Adrenal gland (tissue), 12 donors: ENCODE results near the gene PLCG2. TPM values are rescaled to one million over a fixed set of nuclear protein-coding genes. Genes with fewer than 3 reads are reported as not detected.
"Not testable (repeated sequence)": the region's sequence is repeated elsewhere in the genome, so short reads cannot be mapped to it uniquely, and the experiment has no call there.

Source experiments
- DNase-seq, 7 donors: peaks; one replicate each; pipeline ENCODE4 v3.0.0-alpha.2; 2019 to 2020
- H3K27ac ChIP-seq, 5 donors: fragments of 200-600 bp; sonication (generic) in 4 of 5; 1 replicate in 3 of 5; 2 replicates in 2 of 5; pipeline versions ENCODE4 v1.5.1 to v1.8.0; 2016 to 2020; ENCODE audit warnings: mild to moderate bottlenecking in 1 of 5
- H3K27me3 ChIP-seq: fragments of 200-600 bp; 2 replicates; pipeline ENCODE4 v1.8.0; 2021
- H3K36me3 ChIP-seq, 2 donors: fragments of 200-600 bp; replicated peaks in 1 of 2; 1 replicate in 1 of 2; 2 replicates in 1 of 2; pipeline versions ENCODE4 v1.5.1 to v1.8.0; 2018 to 2022
- H3K4me1 ChIP-seq, 2 donors: fragments of 200-600 bp; replicated peaks in 1 of 2; 1 replicate in 1 of 2; 2 replicates in 1 of 2; pipeline versions ENCODE4 v1.5.1 to v1.8.0; 2018 to 2021
- H3K4me3 ChIP-seq, 4 donors: fragments of 200-600 bp; sonication (generic) in 3 of 4; one replicate each; pipeline ENCODE4 v1.5.1; 2016 to 2018
- H3K9me3 ChIP-seq, 3 donors: fragments of 200-600 bp; sonication (generic) in 1 of 3; replicated peaks in 1 of 3; 1 replicate in 2 of 3; 2 replicates in 1 of 3; pipeline versions ENCODE4 v1.5.1 to v1.8.0; 2016 to 2021
- POLR2A ChIP-seq, 2 donors: fragments of 450-650 bp; IDR thresholded peaks; one replicate each; pipeline ENCODE4 v1.6.1; 2017; ENCODE audit warnings: antibody characterized with exemption in 2 of 2, mild to moderate bottlenecking in 2 of 2, moderate library complexity in 1 of 2
- WGBS, 4 donors: extraction: QIAGEN DNeasy Blood & Tissue Kit in 2 of 4; methylation state at CpG; one replicate each; pipeline versions ENCODE4 v1.1.5 to v1.1.7; 2013 to 2017; 5-methylcytosine and 5-hydroxymethylcytosine counted together
- intact Hi-C, 2 donors: fragments of 100-400 bp; cut with DNase I; formaldehyde crosslinking; loops; one replicate each; pipeline versions ENCODE4 v1.14.1 to v1.15.0; 2022 to 2023
- polyA plus RNA-seq, 3 donors: library from polyadenylated mRNA; stranded (reverse); fragments of 200-250 nt in 2 of 3; fragments of 350-450 nt in 1 of 3; fragmentation: Illumina TruSeq in 1 of 3; extraction: RNeasy Lipid Tissue Mini Kit (QIAGEN cat#74804) in 1 of 3; gene quantifications; one replicate each; pipeline ENCODE4 v1.2.3, GENCODE V29; 2013 to 2014
- total RNA-seq, 9 donors: library from RNA; depleted of rRNA in 4 of 9; stranded (reverse); fragments of >200 nt in 4 of 9; fragments of 120-200 nt in 1 of 9; fragmentation: NEBNext Ultra II Directional in 1 of 9; extraction: Animal tissue kit (Norgen Biotek cat#: 25700) in 1 of 9; gene quantifications; one replicate each; pipeline versions ENCODE4 v1.1.0 to v1.2.4, GENCODE V29; 2013 to 2023
- TF ChIP-seq, protein P1 (sequence below), 6 experiments: fragments of 450-650 bp in 4 of 6; fragments of 200-600 bp in 2 of 6; sonication (generic) in 1 of 6; IDR thresholded peaks; 1 replicate in 5 of 6; 2 replicates in 1 of 6; pipeline versions ENCODE4 v1.5.1 to v1.8.0; 2016 to 2021; ENCODE audit warnings: antibody characterized with exemption in 6 of 6, mild to moderate bottlenecking in 2 of 6, moderate library complexity in 1 of 6
- donor health status: healthy with polysubstance abuse.
- donor health status: Bipolar disorder and iron deficiency.
- donor health status: DM: yes; HTN: yes; CAD: no.
- donor health status: DM: no; HTN: no; CAD: no.
- donor health status: DM: no; HTN: no; CAD: no.
- donor health status: DM: yes; HTN: yes; CAD: no.

Gene PLCG2
- total and polyA plus RNA-seq, 12 donors = 4.8 to 47.6 (median 10.9) TPM

DNA sequence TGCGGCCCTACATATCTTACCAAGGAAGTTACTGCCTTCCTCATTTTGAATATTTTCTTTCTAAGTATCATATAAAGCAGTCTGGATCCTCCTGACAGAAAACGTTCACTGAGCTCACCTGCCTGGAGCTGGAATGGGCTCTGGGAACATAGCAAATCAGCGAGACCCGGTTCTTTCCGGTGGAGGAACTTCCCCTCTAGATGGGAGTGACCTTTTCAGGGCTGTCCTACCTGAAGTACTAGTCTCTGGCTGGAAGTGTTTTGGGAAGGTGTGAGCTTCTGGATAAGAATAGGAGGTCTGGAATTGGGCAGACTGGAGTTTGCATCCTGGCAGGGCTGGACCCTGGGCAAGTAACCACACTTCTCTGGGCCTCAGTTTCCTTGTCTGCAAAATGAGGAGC is 152.8 kb downstream of the PLCG2 start:
- no peak overlapping the region for H3K4me3 ChIP-seq
- H3K4me1 ChIP-seq = no peaks in the 10 kb centered on the region
- H3K27ac ChIP-seq = no peak overlapping the region
- intact Hi-C loops = no loop called here
- no peaks in the 10 kb centered on the region for H3K9me3 ChIP-seq
- TF ChIP-seq, protein P1, sequence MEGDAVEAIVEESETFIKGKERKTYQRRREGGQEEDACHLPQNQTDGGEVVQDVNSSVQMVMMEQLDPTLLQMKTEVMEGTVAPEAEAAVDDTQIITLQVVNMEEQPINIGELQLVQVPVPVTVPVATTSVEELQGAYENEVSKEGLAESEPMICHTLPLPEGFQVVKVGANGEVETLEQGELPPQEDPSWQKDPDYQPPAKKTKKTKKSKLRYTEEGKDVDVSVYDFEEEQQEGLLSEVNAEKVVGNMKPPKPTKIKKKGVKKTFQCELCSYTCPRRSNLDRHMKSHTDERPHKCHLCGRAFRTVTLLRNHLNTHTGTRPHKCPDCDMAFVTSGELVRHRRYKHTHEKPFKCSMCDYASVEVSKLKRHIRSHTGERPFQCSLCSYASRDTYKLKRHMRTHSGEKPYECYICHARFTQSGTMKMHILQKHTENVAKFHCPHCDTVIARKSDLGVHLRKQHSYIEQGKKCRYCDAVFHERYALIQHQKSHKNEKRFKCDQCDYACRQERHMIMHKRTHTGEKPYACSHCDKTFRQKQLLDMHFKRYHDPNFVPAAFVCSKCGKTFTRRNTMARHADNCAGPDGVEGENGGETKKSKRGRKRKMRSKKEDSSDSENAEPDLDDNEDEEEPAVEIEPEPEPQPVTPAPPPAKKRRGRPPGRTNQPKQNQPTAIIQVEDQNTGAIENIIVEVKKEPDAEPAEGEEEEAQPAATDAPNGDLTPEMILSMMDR (IDR thresholded peaks at IDR 0.05) = no peak
- no peak for TF ChIP-seq POLR2A (IDR thresholded peaks at IDR 0.05)
- DNase-seq = no peak
- 75 to 94% (median 87%) methylated on average over 5 of the region's 5 CpGs for WGBS, 4 donors
- H3K27me3 ChIP-seq = no peaks in the 10 kb centered on the region
- H3K36me3 ChIP-seq = no peaks in the 10 kb centered on the region

DNA sequence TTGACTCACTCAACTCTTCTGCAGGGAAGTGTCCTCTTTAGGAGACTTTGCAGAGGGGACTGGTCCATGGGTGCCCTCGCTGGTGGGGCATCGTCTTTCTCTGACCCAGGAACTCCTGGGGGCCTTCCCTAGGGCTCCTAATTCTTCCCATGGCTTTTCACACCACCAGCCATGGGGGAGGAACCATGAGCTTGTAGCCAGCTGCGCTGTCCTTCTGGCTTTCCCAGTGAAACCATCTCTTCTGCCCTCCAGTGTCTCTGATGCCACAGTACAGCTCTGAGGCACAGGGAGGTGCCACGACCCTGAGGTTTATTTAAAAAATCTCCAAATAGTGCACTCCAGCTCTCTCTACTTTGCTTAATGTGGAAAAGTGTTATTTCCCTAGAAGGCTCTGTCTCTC is 153.6 kb downstream of the PLCG2 start:
- Histone ChIP-seq H3K9me3 (no peaks in the 10 kb centered on the region), H3K4me3 (no peak overlapping the region), H3K4me1 (no peaks in the 10 kb centered on the region), H3K36me3 (no peaks in the 10 kb centered on the region), H3K27me3 (no peaks in the 10 kb centered on the region), H3K27ac (no peak overlapping the region)
- no peak for DNase-seq
- no peak for TF ChIP-seq POLR2A (IDR thresholded peaks at IDR 0.05)
- TF ChIP-seq, protein P1 (IDR thresholded peaks at IDR 0.05) = no peak
- intact Hi-C loops = no loop called here
- WGBS, 4 donors = 82 to 93% (median 90%) methylated on average over 3 to 4 of the region's 4 CpGs

DNA sequence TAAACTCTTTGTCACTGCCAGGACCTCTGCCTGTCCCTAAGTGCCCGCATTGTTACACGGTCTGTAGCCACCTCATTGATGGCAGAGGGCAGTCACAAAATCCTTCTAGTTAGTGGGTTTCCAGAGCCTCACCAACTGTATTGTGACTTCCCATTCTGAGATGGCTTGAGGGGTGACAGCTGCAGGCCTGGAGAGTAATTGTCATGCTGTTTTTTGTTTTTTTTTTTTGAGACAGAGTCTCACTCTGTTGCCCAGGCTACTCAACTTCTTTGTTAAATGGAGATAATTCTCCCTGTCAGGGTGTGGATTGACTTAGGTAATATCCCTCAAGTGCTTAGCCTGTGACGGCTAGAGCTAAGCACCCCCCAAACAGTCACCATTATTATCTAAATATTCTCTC is 154.3 kb downstream of the PLCG2 start:
- intact Hi-C loops = no loop called here
- Histone ChIP-seq H3K36me3 (no peaks in the 10 kb centered on the region), H3K4me3 (no peak overlapping the region), H3K9me3 (no peaks in the 10 kb centered on the region), H3K27me3 (no peaks in the 10 kb centered on the region), H3K4me1 (no peaks in the 10 kb centered on the region), H3K27ac (no peak overlapping the region)
- TF ChIP-seq, protein P1 (IDR thresholded peaks at IDR 0.05) = no peak
- TF ChIP-seq POLR2A (IDR thresholded peaks at IDR 0.05) = no peak
- 90 to 98% (median 92%) methylated on average over 3 of the region's 3 CpGs for WGBS, 4 donors
- DNase-seq = no peak

DNA sequence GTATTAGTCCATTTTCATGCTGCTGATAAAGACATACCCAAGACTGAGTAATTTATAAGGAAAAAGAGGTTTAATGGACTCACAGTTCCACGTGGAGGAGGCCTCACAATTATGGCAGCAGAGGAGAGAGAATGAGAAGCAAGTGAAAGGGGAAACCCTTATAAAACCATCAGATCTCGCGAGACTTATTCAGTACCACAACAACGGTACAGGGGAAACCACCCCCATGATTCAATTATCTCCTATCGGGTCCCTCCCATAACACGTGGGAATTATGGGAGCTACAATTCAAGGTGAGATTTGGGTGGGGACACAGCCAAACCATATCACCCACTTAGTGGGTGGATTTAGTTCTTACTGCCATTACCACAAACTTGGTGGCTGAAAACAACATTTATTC is 155.6 kb downstream of the PLCG2 start:
- H3K27ac ChIP-seq, intact Hi-C loops, H3K4me3 ChIP-seq, H3K36me3 ChIP-seq, DNase-seq, H3K9me3 ChIP-seq, H3K4me1 ChIP-seq, H3K27me3 ChIP-seq: not testable (repeated sequence)
- 82 to 89% (median 86%) methylated on average over 6 of the region's 6 CpGs for WGBS, 4 donors

DNA sequence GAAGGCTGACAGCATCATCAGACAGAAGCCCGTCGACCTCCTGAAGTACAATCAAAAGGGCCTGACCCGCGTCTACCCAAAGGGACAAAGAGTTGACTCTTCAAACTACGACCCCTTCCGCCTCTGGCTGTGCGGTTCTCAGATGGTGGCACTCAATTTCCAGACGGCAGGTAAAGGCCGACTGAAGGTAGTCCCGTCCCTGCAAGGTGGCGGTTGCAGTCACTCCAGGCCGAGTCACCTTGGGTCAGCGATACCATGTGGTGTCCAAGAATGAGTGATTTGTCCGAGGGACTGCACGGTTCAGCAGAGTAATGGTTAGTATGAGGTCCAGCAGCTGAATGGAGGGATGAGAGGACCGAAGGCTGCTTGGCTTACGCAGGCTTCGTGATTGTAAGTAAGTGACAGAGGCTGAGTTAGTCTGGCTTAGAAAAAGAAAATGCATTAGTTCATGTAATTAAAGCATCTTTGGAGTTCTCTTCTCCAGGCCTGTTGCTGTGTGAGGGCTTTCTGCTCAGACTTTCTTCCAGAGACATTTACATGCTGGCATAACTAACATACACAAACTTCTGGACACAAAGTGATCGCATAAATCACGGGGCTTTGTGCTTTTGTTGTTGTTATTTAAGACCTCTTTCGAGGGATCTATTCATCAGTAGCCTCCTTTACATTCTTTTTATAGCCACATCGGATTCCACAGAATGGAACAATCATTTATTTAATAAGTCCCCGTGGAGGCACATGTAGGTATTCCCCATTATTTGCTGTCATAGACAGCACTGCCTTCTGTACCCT is 157.3 kb downstream of the PLCG2 start:
- no peak for DNase-seq
- Histone ChIP-seq H3K27ac (no peak overlapping the region), H3K9me3 (no peaks in the 10 kb centered on the region), H3K27me3 (no peaks in the 10 kb centered on the region), H3K4me1 (no peaks in the 10 kb centered on the region), H3K4me3 (no peak overlapping the region), H3K36me3 (no peaks in the 10 kb centered on the region)
- 80 to 93% (median 84%) methylated on average over 23 of the region's 23 CpGs for WGBS, 4 donors
- intact Hi-C loops = no loop called here
- no peak for TF ChIP-seq POLR2A (IDR thresholded peaks at IDR 0.05)
- TF ChIP-seq, protein P1 (IDR thresholded peaks at IDR 0.05) = no peak
